HepG2 (cell line): ENCODE data around the gene NEXMIF. TPM values are rescaled to one million over a fixed set of nuclear protein-coding genes. Genes with fewer than 3 reads are reported as not detected.
"Not testable (repeated sequence)": the region's sequence is repeated elsewhere in the genome, so short reads cannot be mapped to it uniquely, and the experiment has no call there.

ENCODE experiments used
- ATAC-seq: fragments of 200-7000 bp; cut with Tn5 transposase; 3 replicates; pipeline ENCODE4 v1.9.1; 2020; ENCODE audit warnings: mild to moderate bottlenecking, moderate library complexity
- BruUV-seq: library from RNA; stranded (reverse); fragments of 400-500 nt; replicated peaks from 2 replicates; lab custom pipeline; 2021; lab: Mats Ljungman, UMichigan
- CTCF ChIA-PET: fragments of 300-600 bp; formaldehyde crosslinking; extraction: SDS; loops from one replicate; lab custom pipeline; 2021; ENCODE audit warnings: low total read pairs, inconsistent platforms, low intra/inter-chr PET ratio; lab: Yijun Ruan, JAX
- POLR2A ChIA-PET: fragments of 350-600 bp; sonication (Branson Sonifier 250); formaldehyde crosslinking; loops from one replicate; lab custom pipeline; 2020; ENCODE audit warnings: antibody characterized with exemption, inconsistent platforms; lab: Yijun Ruan, JAX
- DNase-seq: peaks from one replicate; pipeline ENCODE4 v3.0.0-alpha.2; 2015; ENCODE audit warnings: low spot score
- FAIRE-seq: peaks from 3 replicates; lab custom pipeline; 2011; peaks lifted over from hg19 to GRCh38; lab: Jason Lieb, UNC
- H2AFZ ChIP-seq: one replicate; pipeline ENCODE4 v1.6.1; 2011; ENCODE audit warnings: low read length, inconsistent platforms
- H3K27ac ChIP-seq: fragments of 300-600 bp; 3 replicates; pipeline ENCODE4 v1.8.0; 2011; ENCODE audit warnings: mixed run types, mild to moderate bottlenecking, mixed read lengths, low read length, inconsistent platforms; ENCODE audit not compliant: insufficient read depth; ENCODE audit errors: extremely low read length
- H3K27me3 ChIP-seq, 2 experiments: fragments of 200-600 bp in 1 of 2; 2 replicates in 1 of 2; 3 replicates in 1 of 2; pipeline versions ENCODE4 v1.6.0 to v1.8.0; 2011; ENCODE audit warnings: low read length in 2 of 2, mild to moderate bottlenecking in 2 of 2, moderate library complexity in 2 of 2, inconsistent platforms in 1 of 2; ENCODE audit not compliant: insufficient read depth in 2 of 2, control insufficient read depth in 1 of 2
- H3K36me3 ChIP-seq, 2 experiments: fragments of 200-600 bp in 1 of 2; replicated peaks in 1 of 2; 2 replicates in 1 of 2; 3 replicates in 1 of 2; pipeline versions ENCODE4 v1.5.1 to v1.8.0; 2011; ENCODE audit warnings: low read length in 2 of 2, inconsistent platforms in 1 of 2; ENCODE audit not compliant: insufficient read depth in 2 of 2, control insufficient read depth in 1 of 2
- H3K4me1 ChIP-seq: 2 replicates; pipeline ENCODE4 v1.5.1; 2012; ENCODE audit warnings: low read length, inconsistent platforms; ENCODE audit not compliant: insufficient read depth
- H3K4me2 ChIP-seq: 2 replicates; pipeline ENCODE4 v1.6.0; 2011; ENCODE audit warnings: low read depth, low read length, inconsistent platforms
- H3K4me3 ChIP-seq, 3 experiments: fragments of 200-600 bp in 1 of 3; sonication (generic), shearing (Covaris generic) in 1 of 3; replicated peaks in 1 of 3; 2 replicates each; pipeline ENCODE4 v1.5.1; 2011 to 2016; ENCODE audit warnings: low read length in 3 of 3, inconsistent platforms in 2 of 3, low read depth in 2 of 3, mild to moderate bottlenecking in 2 of 3, control low read depth in 1 of 3, mixed read lengths in 1 of 3; ENCODE audit not compliant: insufficient read depth in 1 of 3
- H3K79me2 ChIP-seq: one replicate; pipeline ENCODE4 v1.6.1; 2011; ENCODE audit warnings: low read length, inconsistent platforms; ENCODE audit not compliant: insufficient read depth
- H3K9ac ChIP-seq: 2 replicates; pipeline ENCODE4 v1.6.0; 2011; ENCODE audit warnings: mild to moderate bottlenecking, low read depth, low read length, inconsistent platforms; ENCODE audit not compliant: insufficient read depth
- H3K9me3 ChIP-seq: 2 replicates; pipeline ENCODE4 v1.5.1; 2012; ENCODE audit warnings: mild to moderate bottlenecking, low read length
- H4K20me1 ChIP-seq: 2 replicates; pipeline ENCODE4 v1.6.0; 2011; ENCODE audit warnings: inconsistent platforms, mild to moderate bottlenecking, low read length, moderate library complexity; ENCODE audit not compliant: insufficient read depth
- FOXK2 ChIP-seq: fragments of 450-650 bp; IDR thresholded peaks from 2 replicates; pipeline ENCODE4 v1.6.1; 2016
- HNRNPL ChIP-seq: fragments of 200-400 bp; formaldehyde crosslinking; IDR thresholded peaks from 2 replicates; pipeline ENCODE4 v1.6.1; 2017; ENCODE audit warnings: mild to moderate bottlenecking, low read depth, low read length
- MTF1 ChIP-seq: sonication (generic); formaldehyde crosslinking; IDR thresholded peaks from 2 replicates; pipeline ENCODE4 v1.5.0; 2020; ENCODE audit warnings: missing genetic modification reagents
- STAG1 ChIP-seq: sonication (generic); formaldehyde crosslinking; IDR thresholded peaks from 2 replicates; pipeline ENCODE4 v1.4.0; 2020; ENCODE audit warnings: missing genetic modification reagents
- ZNF274 ChIP-seq: sonication (generic); formaldehyde crosslinking; IDR thresholded peaks from 2 replicates; pipeline ENCODE4 v1.5.1; 2020; ENCODE audit warnings: mild to moderate bottlenecking, missing genetic modification reagents
- ZNF326 ChIP-seq: sonication (generic); formaldehyde crosslinking; IDR thresholded peaks from 2 replicates; pipeline ENCODE4 v1.4.0; 2020; ENCODE audit warnings: missing genetic modification reagents, borderline replicate concordance
- ZNF772 ChIP-seq: sonication (generic); formaldehyde crosslinking; IDR thresholded peaks from 2 replicates; pipeline ENCODE4 v1.5.0; 2020; ENCODE audit warnings: mild to moderate bottlenecking, missing genetic modification reagents
- WGBS: methylation state at CpG from one replicate; pipeline ENCODE4 v1.1.6; 2017; ENCODE audit warnings: low lambda C conversion rate; 5-methylcytosine and 5-hydroxymethylcytosine counted together
- in situ Hi-C: cut with HindIII; loops from 2 replicates; pipeline ENCODE4 v1.10.0; 2017; ENCODE audit warnings: low pct_unique_long_range_greater_than_20kb; ENCODE audit not compliant: extremely low pct_ligation_motif_present
- intact Hi-C: fragments of 100-400 bp; cut with micrococcal nuclease; formaldehyde crosslinking; loops from one replicate; pipeline ENCODE4 v1.10.0; 2022; ENCODE audit not compliant: unreplicated experiment
- polyA plus RNA-seq, 8 experiments: library from polyadenylated mRNA; depleted of rRNA in 3 of 8; stranded (reverse) in 7 of 8; unstranded in 1 of 8; fragments of >200 nt; fragmentation: Illumina TruSeq in 4 of 8; extraction: Trizol in 4 of 8; gene quantifications; 2 replicates each; pipeline versions ENCODE4 v1.2.1 to v1.2.3, GENCODE V29; 2011 to 2016; ENCODE audit warnings: low read depth in 4 of 8, missing spikeins in 1 of 8, mixed read lengths in 1 of 8; ENCODE audit not compliant: insufficient read depth in 1 of 8
- total RNA-seq, 5 experiments: library from RNA; depleted of rRNA; stranded (reverse); fragments of >200 nt; fragmentation: Illumina TruSeq; extraction: Trizol; gene quantifications; 2 replicates each; pipeline ENCODE4 v1.2.3, GENCODE V29; 2016; ENCODE audit warnings: low read depth in 1 of 5
- TF ChIP-seq, protein P1 (sequence below): sonication (generic); formaldehyde crosslinking; IDR thresholded peaks from 2 replicates; pipeline ENCODE4 v1.5.0; 2020; ENCODE audit warnings: mild to moderate bottlenecking, missing genetic modification reagents, moderate library complexity

Gene NEXMIF
- total and polyA plus RNA-seq, 2 of the 13 experiments (the other 11 are each of a cell fraction or from before 2014, with no cell fraction given) = under 0.01 TPM; not detected in 1

- Histone ChIP-seq H3K4me1 (no peaks in the 10 kb centered on the region), H3K9me3 (peaks cover 28% of the 10 kb centered on the region), H3K4me2 (no peak overlapping the region), H2AFZ (no peak overlapping the region), H3K4me3 (no peak overlapping the region), H3K9ac (no peak overlapping the region), H3K36me3 (no peaks in the 10 kb centered on the region), H4K20me1 (no peaks in the 10 kb centered on the region), H3K79me2 (no peaks in the 10 kb centered on the region), H3K27me3 (no peaks in the 10 kb centered on the region), H3K27ac (no peak overlapping the region)
- ChIA-PET POLR2A (no interaction called here), CTCF (no interaction called here)
- DNase-seq (no peak), ATAC-seq (no peak), FAIRE-seq (no peak)
- intact Hi-C loops (no loop called here), in situ Hi-C loops (no loop called here)
- no peak for TF ChIP-seq ZNF274 (CRISPR knock-in tag)
- no TSS peak for BruUV-seq
- WGBS = no CpG with 5 or more reads among the region's 2 CpGs
These were observed 72.0 kb downstream of the NEXMIF start for GRCh38 chrX:74853255-74853654.

DNA sequence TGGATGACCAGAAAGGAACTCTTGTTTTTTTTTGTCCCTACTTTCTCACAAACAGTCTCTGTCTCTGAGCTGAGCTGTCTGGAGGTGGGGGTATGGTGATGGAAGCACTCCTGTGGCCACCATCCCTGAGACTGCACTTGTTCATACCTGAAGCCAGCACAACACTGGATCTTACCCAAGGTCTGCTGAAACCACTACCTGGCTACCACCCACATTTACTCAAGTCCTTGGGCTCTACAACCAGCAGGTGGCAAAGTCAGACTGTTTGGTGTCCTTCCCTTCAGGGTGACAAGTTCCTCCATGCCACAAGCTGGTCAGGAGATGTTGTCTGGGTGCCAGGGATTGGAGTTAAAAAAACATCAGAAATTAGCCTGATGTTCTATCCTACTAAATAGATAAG is 89.7 kb downstream of the NEXMIF start:
- Histone ChIP-seq H3K4me1 (no peaks in the 10 kb centered on the region), H2AFZ (no peak overlapping the region), H3K9me3 (no peaks in the 10 kb centered on the region), H3K36me3 (no peaks in the 10 kb centered on the region), H3K27me3 (no peaks in the 10 kb centered on the region), H3K79me2 (no peaks in the 10 kb centered on the region), H3K4me3 (no peak overlapping the region), H3K4me2 (no peak overlapping the region), H3K27ac (no peak overlapping the region)
- ChIA-PET CTCF (no interaction called here), POLR2A (no interaction called here)
- BruUV-seq = no TSS peak
- DNase-seq (peak; percentile 0), ATAC-seq (no peak)
- TF ChIP-seq, protein P1, sequence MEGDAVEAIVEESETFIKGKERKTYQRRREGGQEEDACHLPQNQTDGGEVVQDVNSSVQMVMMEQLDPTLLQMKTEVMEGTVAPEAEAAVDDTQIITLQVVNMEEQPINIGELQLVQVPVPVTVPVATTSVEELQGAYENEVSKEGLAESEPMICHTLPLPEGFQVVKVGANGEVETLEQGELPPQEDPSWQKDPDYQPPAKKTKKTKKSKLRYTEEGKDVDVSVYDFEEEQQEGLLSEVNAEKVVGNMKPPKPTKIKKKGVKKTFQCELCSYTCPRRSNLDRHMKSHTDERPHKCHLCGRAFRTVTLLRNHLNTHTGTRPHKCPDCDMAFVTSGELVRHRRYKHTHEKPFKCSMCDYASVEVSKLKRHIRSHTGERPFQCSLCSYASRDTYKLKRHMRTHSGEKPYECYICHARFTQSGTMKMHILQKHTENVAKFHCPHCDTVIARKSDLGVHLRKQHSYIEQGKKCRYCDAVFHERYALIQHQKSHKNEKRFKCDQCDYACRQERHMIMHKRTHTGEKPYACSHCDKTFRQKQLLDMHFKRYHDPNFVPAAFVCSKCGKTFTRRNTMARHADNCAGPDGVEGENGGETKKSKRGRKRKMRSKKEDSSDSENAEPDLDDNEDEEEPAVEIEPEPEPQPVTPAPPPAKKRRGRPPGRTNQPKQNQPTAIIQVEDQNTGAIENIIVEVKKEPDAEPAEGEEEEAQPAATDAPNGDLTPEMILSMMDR = peak; percentile 29
- TF ChIP-seq MTF1 (no peak), ZNF326 (CRISPR knock-in tag) (no peak), STAG1 (CRISPR knock-in tag) (peak; percentile 37), ZNF772 (no peak), HNRNPL (no peak), FOXK2 (no peak)
- TF ChIP-seq, all 625 proteins: peak for 2
- no peak overlapping the region for H3K9ac ChIP-seq
- H4K20me1 ChIP-seq = no peaks in the 10 kb centered on the region
- no peak for FAIRE-seq
- in situ Hi-C loops = no loop called here
- intact Hi-C loops = no loop called here

DNA sequence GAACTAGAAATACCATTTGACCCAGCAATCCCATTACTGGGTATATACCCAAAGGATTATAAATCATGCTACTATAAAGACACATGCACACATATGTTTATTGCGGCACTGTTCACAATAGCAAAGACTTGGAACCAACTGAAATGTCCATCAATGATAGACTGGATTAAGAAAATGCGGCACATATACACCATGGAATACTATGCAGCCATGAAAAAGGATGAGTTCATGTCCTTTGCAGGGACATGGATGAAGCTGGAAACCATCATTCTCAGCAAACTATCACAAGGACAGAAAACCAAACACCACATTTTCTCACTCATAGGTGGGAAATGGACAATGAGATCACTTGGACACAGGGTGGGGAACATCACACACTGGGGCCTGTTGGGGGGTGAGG is 105.5 kb downstream of the NEXMIF start:
- H3K9ac ChIP-seq, H3K4me1 ChIP-seq, H3K4me2 ChIP-seq, in situ Hi-C loops, BruUV-seq, H3K36me3 ChIP-seq, H3K27ac ChIP-seq, intact Hi-C loops, FAIRE-seq, DNase-seq, H3K9me3 ChIP-seq, ATAC-seq, H4K20me1 ChIP-seq, H2AFZ ChIP-seq, H3K27me3 ChIP-seq, H3K4me3 ChIP-seq, CTCF ChIA-PET, POLR2A ChIA-PET, H3K79me2 ChIP-seq: not testable (repeated sequence)
- 0% methylated on average over 2 of the region's 2 CpGs for WGBS
